ENCODE results near the gene APH1A.
"Not testable (repeated sequence)": the region's sequence is repeated elsewhere in the genome, so short reads cannot be mapped to it uniquely, and the experiment has no call there.

Gene APH1A

DNA sequence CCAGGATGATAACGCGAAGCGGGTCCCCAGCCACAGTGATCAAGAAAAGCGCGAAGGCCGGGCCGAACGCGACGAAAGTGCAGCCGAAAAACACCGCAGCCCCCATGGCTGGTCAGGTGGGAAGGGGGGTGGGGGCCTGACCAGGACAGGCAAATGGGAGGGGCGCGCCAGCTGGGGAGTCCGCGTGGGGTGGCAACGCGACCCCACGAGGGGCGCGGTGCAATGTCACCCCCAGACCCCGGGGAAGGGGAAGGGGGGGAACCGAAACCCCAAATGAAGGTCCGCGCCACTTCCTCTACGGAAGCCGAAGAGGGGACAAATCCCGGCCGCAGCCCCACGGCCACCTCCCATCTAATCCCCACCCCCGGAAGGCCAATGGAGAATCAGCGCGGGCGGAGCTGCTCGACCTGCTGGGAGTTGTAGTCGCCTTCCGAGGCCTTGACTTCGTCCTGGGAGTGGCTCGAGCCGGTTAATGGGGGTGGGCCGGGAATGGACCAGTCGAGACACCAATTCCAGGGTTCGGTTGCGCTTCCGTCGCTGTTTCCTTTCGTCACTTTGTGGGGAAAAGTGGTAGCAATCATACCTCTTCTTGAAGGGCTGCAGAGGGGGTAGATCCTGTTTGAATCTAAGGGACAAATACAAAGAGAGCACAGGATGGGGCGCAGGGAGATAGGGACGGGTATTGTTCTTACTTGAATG, at the start of gene APH1A:
APH1A (minus strand) TSS at position 312 of the 699 bp plus-strand sequence; CDS start at position 106, 206 bp downstream.
- DNase-seq: peak; percentile 93 to 95

DNA sequence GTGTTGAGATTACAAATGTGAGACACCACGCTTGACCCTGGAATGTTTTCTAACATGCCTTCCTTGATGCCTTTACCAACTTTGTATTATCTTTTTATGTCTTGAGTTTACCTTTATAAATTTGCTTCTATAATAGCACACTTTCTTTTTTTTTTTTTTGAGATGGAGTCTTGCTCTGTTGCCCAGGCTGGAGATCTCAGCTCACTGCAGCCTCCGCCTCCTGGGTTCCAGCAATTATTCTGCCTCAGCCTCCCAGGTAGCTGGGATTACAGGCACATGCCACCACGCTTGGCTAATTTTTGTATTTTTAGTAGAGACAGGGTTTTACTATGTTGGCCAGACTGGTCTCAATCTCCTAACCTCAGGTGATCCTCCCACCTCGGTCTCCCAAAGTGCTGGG, 45.9 kb upstream of the APH1A start:
- not testable (repeated sequence) for DNase-seq

DNA sequence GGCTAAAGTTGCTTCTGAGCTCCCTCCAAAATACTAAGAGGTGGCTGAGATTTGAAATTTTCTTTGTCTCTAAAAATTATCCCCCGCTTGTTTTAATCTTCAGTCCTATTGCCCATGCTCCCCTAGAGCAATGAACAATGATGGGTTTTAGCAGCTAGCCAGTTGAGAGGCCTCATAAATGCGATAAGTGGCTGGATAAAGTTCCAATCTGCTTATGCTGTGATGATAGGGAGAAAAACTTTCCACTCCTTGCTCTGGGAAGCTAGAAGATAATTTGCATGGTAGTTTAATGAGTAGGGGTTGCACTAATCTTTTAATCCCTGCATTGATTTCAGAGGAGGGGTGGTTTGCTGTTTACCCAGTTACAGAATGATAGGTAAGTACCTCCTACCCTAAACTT, 42.9 kb upstream of the APH1A start:
- no peak for DNase-seq

DNA sequence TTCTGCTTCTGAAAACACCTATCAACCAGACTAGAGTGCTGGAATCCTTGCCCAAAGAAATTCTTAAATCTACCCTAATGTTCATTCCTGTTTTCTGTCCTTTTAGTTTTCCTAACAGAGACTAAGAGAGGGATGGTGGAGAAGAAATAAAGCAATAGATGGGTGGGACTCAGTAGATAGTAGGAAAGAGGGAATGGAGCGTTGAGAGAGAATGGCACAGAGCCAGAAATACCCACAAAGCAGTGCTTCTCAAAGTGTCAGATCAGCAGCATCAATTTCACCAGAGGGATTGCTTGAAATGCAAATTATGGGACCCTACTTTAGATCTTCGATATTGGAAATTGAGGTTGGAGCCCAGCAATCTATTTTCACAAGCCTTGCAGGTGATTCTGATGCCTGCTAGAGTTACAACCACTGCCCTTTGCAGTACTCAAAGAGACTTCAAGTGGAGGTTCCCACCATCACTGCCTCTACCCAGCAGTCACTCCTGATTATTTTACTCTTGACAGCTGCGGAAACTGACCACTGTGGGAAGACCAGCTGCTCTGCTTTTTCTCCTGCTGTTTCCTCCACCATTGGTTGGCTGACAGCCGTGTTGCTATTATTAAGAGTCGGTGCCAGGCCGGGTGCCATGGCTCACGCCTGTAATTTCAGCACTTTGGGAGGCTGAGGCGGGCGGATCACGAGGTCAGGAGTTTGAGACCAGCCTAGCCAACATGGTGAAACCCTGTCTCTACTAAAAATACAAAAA, 41.1 kb upstream of the APH1A start:
- no peak for DNase-seq

DNA sequence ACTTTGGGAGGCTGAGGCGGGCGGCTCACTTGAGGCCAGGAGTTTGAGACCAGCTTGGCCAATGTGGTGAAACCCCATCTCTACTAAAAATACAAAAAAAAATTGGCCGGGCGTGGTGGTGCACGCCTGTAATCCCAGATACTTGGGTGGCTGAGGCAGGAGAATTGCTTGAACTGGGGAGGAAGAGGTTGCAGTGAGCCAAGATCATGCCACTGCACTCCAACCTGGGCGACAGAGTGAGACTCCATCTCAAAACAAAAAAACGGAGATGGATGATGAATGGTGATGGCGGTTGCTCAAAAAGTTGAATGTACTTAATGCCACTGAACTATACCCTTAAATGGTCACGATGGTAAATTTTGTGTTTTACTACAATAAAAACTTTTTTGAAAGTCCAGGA, 39.8 kb upstream of the APH1A start:
- not testable (repeated sequence) for DNase-seq

DNA sequence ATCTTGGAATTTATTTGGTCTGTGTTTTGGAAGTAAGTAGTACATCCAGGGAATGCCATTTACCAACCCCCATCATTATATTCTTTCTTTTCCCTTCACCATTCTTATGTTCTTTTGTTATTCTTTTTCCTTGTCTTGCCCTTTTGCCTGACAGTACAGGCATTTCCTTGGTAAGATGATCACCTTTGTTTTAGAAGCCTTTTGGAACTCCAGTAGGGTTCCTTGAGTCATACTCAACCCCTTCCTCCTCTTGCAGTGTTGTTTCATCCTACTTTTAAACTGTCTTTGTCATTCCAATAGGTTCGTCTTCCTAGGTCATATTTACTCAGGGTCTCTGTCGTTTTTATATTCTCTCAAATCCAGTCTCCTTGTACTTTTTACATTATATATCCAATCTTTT, 34.1 kb upstream of the APH1A start:
- DNase-seq: no peak

DNA sequence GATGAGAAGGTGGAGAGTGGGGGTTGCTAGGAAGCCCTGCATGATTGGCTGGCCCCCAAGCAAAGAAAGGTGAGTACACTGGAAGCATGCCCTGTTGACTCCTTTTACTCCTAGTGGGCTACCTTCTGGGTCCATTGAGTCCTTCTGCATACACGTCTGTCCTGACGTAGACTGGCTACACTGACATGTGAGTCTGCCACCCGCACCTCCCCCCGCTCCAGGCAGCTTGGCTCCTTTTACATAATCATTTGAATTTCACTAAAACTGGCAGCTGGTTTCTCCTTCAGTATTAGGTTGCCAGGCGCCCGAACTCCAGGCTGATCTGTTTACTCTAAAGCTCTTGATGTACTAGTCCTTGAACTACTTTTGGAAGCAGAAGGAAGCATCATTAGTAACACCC, 33.5 kb upstream of the APH1A start:
- DNase-seq: no peak

DNA sequence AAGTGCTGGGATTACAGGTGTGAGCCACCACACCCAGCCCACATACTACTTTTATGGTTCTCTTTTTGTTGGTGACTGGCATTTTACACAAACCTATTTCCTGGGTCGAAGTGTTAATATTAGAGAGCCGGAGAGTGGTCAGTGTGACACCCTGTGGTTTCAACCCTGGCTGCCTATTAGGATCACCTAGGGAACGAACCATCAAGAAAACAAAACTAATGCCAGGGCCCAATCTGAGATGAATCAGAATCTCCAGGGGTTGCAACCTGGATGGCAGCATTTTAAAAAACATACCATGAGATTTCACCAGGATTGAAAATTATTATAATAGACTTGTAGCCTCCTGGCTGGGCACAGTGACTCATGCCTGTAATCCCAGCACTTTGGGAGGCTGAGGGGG, 30.9 kb upstream of the APH1A start:
- DNase-seq: no peak

DNA sequence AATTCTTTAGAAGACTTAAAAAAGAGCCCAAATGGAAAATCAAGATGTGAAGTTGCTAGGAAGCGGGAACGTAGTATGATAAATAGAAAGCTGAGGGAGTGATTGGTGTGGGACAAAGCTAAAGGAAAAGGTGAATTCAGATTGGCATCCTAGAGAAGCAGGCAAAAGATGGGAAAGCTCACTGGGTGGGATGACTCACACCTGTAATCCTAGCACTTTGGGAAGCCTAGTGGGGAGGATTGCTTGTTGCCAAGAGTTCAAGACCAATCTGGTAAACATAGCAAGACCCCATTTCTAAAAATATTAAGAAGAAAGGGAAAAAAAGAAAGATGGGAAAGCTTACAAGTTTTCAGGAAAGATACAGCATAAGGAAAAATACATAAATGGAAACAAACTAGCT, 26.7 kb upstream of the APH1A start:
- no peak for DNase-seq

DNA sequence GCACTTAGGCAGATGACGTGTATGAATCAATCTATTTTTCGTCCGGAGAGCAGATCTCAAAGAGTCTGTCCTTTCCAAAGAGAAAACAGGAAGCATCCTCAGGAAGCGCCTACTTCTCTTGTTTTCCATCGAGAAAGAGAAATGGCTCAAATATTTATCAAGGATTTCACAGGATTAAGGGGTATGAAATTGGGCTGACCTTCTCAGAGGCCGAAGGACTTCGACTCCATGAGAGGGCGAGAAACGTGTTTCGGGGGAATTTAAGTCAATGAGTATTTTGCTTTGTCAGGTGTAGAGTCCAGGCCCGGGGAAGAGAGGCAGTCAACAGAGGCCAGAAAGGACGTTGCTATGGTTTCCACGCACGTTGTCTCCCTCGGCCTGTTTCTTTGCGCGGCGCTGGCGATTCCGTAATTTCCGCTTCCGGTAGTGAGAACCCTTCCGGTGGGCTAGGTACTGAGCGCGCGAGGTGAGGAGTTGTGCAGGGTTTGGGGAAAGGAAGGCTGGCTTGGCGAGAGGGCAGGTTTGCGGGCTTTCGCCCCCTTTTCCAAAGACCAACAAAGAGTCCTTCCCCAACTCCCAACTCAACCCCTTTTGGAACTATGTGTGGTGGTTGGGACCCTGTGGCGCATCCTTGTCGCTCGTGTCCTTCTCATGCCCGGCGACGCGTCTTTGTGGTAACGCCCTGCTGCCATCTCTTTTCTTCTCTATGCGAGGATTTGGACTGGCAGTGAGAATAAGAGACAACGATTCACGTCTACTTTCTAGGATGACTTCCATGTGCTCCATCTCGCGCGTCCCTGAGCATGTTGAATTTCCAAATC, 24.8 kb upstream of the APH1A start, which contains the start of gene MRPS21:
MRPS21 (plus strand) TSS at position 429 of the 821 bp plus-strand sequence. CDS start 506 bp downstream, outside the sequence.
- peak; percentile 90 to 92 for DNase-seq

DNA sequence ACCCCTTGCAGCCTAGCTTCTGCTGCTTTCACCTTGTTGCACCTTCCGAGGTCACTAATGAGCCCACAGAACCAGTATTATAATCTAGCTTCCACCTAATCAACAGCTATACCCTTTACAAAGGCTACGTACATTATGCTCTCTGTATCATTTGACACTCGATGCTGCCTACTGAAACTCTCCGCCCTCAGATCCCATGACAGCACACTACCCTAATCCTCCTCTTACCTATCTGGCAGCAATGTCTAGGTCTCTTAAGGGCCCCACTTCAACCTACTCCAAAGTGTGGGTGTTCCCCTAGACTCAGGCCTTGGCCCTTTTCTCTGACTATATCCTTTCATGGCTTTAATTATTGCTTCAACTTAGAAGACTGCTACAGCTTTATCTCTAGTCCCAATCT, 20.0 kb upstream of the APH1A start:
- no peak for DNase-seq

DNA sequence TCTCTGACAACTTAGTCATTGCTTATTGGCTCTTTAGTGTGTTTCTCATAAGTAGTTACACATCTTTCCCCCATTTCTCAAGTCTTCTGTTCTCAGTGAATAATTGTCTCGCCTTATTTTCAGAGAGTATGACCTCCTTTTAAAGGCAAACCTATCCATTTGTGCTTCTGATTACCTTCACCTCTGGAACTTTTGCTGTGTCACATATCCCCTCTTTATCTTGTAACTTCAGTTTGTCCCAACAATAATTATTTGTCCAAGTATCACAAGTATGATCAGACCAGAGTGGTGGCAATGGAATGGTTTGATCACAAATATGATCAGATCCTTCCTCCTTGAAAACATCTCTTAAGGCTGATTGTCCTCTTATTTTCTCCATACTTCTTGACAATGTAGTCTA, 19.6 kb upstream of the APH1A start:
- no peak for DNase-seq

DNA sequence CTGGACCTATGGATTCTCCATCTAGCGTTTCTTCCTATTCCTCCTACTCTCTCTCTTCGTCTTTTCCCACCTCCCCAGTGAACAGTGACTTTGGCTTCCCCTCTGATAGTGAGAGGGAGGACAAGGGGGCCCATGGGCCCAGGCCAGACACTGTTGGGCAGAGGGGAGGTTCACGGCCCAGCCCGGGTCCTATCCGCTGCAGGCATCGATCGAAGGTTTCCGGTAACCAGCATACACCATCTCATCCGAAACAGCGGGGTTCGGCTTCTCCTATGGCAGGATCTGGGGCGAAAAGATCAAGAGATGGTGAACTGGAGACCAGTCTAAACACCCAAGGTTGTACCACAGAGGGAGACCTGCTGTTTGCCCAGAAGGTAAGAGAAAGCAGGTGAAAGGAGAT, 14.4 kb upstream of the APH1A start:
- no peak for DNase-seq

DNA sequence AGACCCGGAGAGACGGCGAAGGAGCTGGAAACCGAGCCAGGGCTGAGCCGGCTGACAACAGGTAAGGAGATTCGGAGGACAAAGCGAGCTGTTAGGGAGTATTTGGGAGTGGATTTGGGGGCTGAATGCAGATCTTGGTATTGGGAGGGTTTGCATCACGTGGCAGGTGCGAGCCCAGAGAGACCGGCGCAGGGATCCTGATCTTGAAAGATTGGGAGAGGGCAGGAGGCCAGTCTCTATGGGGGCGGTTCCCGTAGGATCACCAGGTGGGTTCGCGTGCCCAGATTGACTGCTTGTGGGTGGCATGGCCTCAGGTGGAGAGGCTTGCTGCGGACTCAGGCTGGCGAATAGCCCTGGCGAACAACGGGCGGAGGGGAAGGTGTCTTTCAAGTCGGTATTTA, 13.7 kb upstream of the APH1A start:
- DNase-seq: no peak

DNA sequence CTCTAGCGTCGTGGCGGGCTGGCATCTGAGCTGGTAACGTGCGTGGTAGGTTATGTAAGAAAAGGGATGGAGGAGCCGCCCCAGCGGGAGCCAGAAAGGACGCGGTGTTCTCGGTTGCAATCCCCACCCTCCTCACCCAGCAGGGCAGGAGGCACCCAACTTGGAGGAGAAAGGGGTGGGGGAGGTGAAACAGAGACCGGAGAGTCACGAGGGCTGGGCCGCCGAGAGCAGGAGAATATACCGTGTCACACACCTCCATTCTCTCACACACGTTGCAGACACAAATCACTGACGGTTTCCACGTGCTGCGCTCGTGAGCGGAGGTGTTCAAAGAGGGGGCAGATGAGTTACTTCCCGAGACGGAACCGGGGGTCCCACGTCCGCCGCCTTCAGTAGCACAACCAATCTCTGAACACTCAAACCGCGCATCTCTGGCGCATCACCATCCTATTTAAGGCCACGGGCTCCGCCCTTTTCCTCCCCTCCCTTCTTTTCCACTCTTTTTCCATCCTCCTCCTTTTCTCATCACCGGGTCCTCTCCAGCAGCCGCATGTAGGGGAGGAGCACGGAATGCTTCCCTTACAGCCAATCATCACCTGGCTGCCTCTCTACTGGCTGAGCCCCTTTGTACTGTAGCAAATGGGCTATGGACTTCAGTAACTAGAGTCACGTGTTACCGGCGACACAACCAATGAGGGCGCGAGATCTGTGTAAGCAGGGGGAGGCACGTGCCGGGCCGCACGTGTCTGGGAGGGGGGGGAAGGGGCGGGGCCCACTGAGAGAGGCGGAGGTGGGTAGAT, 13.1 kb upstream of the APH1A start, which contains the start of gene CIART:
CIART (plus strand) TSS at position 797 of the 800 bp plus-strand sequence. CDS start 714 bp downstream, outside the sequence.
- DNase-seq: peak; percentile 91 to 92

DNA sequence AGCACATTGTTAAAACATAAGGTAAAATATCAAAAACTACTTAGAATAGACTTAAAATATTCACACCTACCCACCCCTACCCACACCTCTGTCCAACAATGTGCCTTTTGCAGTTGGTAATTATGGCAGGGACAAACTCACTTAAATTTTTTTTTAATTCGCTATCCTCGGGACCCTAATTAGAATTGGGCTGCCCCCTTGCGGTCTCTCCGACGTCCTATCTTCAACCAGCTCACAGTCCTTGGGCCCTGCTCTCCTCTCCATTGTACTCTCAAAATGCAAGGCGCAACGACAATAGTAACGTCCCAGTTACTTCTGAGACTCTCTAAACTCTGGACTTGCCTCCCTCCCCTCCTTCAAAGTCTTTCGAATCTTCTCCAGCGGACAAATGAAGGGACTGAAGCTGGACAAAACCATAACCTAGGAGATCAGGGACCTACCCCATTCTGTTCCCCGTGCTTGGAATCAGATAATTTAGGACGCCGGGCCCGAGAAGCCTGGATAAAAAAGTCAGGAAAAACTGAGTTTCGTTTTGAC, 12.5 kb upstream of the APH1A start:
- DNase-seq: peak; percentile 70 to 73

DNA sequence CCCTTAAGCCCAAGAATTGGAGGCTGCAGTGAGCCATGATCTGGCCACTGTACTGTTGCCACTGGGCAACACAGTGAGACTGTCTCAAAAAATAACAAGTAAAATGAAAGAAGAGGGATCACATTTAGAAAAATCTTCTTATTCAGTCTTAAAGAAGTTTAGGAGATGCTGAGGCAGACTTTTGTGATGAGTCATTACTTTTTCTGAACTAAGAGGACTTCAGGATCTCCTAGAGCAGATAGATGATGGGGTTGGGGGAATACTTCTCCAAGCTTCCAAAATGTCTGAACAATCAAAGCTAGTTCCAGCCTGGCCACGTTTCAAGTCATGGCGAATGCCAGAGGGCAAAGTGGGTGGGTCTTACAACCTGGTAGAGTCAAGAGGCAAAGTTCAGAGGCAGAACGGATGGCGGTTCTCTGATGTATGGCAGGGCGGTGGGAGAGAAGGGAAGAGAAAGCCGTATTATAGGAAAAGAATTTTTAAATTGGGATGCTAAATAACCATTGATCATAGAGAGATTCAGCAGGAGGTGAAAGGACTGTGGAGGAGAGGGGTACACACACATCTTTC, 11.4 kb upstream of the APH1A start:
- no peak for DNase-seq

DNA sequence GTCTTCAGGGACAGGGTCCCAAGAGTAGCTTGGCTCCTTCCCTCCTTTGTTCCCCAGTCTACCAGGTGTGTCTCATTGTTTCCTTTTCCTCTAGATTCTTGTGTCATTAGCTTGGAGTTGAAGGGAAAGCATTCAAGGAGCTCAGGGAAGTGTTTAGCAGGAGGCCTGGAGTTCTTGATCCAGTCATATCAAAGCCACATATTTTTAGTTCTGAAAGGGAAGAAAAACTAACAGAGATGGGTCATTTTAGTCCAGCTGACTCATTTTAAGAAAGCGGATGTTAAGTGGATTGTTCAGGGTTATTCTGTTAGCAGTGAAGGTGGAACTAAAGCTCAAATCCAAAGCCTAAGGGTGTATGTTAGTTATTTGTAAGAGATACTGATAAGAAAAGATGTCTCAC, 4.5 kb upstream of the APH1A start:
- DNase-seq: no peak

DNA sequence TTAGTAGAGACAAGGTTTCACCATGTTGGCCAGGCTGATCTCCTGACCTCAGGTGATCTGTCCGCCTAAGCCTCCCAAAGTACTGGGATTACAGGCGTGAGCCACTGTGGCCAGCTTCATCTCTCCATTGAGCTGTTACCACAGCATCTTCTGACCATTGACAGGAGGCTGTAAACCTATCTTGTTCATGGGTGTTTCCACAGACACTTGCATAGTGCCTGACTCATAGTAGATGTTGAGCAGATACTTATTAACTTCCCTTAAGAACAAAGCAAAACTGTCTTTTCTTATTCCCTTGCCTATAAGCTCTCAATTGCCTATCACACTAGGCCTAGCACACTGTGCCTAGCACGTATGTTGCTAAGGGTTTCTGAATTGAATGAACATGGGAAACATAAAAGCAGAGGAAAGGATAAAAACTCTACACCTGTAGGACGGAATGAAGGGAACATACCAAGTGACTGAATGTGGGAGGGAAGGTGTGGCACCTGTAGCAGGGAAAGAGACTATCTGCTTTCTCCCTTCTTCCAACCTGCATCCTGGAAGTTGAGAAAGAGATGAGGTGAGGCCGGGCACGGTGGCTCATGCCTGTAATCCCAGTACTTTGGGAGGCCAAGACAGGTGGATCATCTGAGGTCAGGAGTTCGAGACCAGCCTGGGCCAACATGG, 2.6 kb upstream of the APH1A start:
- no peak for DNase-seq

DNA sequence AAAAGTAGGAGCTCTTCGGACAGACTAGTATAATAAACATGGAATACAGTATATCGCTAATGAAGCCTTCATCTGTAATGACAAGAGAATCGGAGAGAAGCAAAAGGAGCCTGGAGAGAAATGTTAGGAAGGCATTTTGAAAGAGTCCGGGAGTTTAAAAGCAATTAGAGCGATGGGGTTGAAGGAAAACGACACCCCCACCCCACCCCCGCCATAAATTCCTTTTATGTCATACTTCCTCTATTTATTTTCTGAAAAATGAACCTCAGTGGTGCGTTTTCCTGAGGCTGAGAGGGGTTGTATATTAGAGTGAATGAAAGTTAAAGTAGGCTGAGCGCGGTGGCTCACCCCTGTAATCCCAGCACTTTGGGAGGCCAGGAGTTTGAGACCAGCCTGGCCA, 635 bp upstream of the APH1A start:
- DNase-seq: no peak

DNA sequence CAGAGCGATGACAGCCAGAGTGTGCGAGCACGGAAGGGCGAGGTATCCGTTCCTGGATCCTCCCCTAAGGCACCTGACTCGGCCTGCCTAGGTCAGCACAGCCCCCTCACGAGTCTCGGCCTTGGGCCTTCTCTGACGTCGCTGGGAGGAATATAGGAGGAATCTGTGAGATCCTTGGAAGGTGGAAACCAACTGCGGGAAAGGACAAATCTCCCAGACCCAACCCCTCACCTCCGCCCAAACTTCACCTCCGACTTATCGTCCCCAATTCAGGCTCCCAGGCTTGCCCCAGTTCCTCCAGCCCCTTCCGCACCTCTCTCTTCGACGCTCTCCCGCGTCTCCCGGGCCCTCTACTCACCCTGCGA, 494 bp downstream of the APH1A start:
- peak; percentile 37 to 64 for DNase-seq

Data from CD4-positive, alpha-beta T cell treated with Interferon alpha-2 for 1 hour (primary cell).